GM21619 (cell line): Measurements from ENCODE around the gene CRTAC1.
A peak's percentile ranks its signal among the peaks of the same experiment; 100 is the strongest.

Source experiments
- ATAC-seq: cut with Tn5 transposase; IDR thresholded peaks from one replicate; pipeline ENCODE4 v1.9.1; 2021; ENCODE audit not compliant: unreplicated experiment

Gene CRTAC1

GRCh38 chr10:98029149-98030092, 1.0 kb downstream of the CRTAC1 start:
- ATAC-seq: no peak

- peak; percentile 74 for ATAC-seq
Observed at GRCh38 chr10:98028168-98028770, 2.2 kb downstream of the CRTAC1 start.

- ATAC-seq: no peak
Observed at GRCh38 chr10:98023024-98023423, 7.4 kb downstream of the CRTAC1 start.

GRCh38 chr10:98020784-98021183, 9.6 kb downstream of the CRTAC1 start:
- no peak for ATAC-seq

GRCh38 chr10:98020254-98020653, 10.2 kb downstream of the CRTAC1 start:
- no peak for ATAC-seq

- ATAC-seq: no peak
Observed at GRCh38 chr10:98019784-98020183, 10.6 kb downstream of the CRTAC1 start.

- no peak for ATAC-seq
Observed at GRCh38 chr10:98016772-98017475, 13.5 kb downstream of the CRTAC1 start.

- ATAC-seq: no peak
Observed at GRCh38 chr10:98013776-98014175, 16.6 kb downstream of the CRTAC1 start.

- ATAC-seq: no peak
Observed at GRCh38 chr10:98013122-98013521, 17.3 kb downstream of the CRTAC1 start.

- no peak for ATAC-seq
Observed at GRCh38 chr10:98012644-98013043, 17.8 kb downstream of the CRTAC1 start.

GRCh38 chr10:98010939-98011685, 19.3 kb downstream of the CRTAC1 start:
- ATAC-seq: no peak

- ATAC-seq: no peak
Observed at GRCh38 chr10:98006266-98006665, 24.2 kb downstream of the CRTAC1 start.

GRCh38 chr10:98001736-98002135, 28.7 kb downstream of the CRTAC1 start:
- no peak for ATAC-seq

GRCh38 chr10:98000346-98000745, 30.1 kb downstream of the CRTAC1 start:
- no peak for ATAC-seq

GRCh38 chr10:97999923-98000248, 30.5 kb downstream of the CRTAC1 start:
- ATAC-seq: no peak

GRCh38 chr10:97999066-97999922, 31.1 kb downstream of the CRTAC1 start:
- ATAC-seq: no peak

- ATAC-seq: no peak
Observed at GRCh38 chr10:97991871-97992270, 38.5 kb downstream of the CRTAC1 start.

GRCh38 chr10:97981816-97982215, 48.6 kb downstream of the CRTAC1 start:
- no peak for ATAC-seq

- no peak for ATAC-seq
Observed at GRCh38 chr10:97977673-97978072, 52.7 kb downstream of the CRTAC1 start.

GRCh38 chr10:97975598-97975997, 54.8 kb downstream of the CRTAC1 start:
- ATAC-seq: no peak
